ENCODE data around the gene PRELP.

- no peak for TF ChIP-seq YY1 (IDR thresholded peaks at IDR 0.05; ENCODE audit: insufficient read depth, insufficient read length)
- no peak for TF ChIP-seq SUZ12 (IDR thresholded peaks at IDR 0.05; ENCODE audit: extremely low read depth, insufficient read depth, insufficient read length)
- no peak for TF ChIP-seq ZNF274 (IDR thresholded peaks at IDR 0.05; ENCODE audit: low read depth, low read length)
Observed at GRCh38 chr1:203516184-203516583, 40.6 kb downstream of the PRELP start.
